HG03342 (cell line): Measurements from ENCODE around the gene DYNC1I1.
A peak's percentile ranks its signal among the peaks of the same experiment; 100 is the strongest.

Experiments
- ATAC-seq: cut with Tn5 transposase; IDR thresholded peaks from one replicate; pipeline ENCODE4 v1.9.1; 2021; ENCODE audit warnings: mild to moderate bottlenecking, moderate library complexity; ENCODE audit not compliant: unreplicated experiment

The DYNC1I1 gene

DNA sequence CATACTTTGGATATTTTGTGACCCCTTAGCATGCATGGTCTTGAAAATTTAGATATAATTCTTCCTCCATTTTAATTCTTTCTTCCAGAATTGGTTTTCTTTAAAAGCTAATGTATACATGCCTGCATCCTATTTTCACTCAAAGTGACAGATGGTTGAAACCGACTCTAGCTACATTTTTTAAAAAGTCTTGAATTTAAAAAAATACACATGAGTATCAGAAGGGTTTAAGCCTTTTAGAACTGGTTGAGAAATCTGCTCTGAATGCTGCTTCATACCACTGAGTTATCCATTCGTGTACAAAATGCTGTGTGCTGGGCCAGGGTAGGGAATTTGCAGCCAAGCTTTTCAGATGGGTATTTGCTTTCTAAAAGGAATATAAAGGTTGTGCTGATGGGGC is 16.5 kb downstream of the DYNC1I1 start:
- ATAC-seq = no peak

DNA sequence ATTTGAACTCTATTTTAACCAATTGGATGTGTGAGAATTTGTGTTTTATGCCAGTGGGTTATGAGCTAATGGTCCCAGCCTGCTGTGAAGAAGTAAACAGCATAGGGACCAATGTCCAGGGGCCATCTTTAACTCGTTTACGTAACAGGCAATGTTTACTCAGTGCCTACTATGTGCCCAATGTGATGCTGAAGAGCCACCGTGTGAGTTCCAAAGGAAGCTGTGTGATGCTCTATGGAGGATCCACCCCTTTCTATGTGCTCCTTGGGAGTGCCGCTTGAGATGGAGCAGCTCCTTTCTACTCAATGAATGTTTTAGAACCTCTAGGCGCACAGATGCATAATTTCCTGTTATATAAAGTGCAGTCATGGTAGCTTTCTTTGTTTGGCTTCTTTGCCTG is 21.3 kb downstream of the DYNC1I1 start:
- ATAC-seq = no peak

DNA sequence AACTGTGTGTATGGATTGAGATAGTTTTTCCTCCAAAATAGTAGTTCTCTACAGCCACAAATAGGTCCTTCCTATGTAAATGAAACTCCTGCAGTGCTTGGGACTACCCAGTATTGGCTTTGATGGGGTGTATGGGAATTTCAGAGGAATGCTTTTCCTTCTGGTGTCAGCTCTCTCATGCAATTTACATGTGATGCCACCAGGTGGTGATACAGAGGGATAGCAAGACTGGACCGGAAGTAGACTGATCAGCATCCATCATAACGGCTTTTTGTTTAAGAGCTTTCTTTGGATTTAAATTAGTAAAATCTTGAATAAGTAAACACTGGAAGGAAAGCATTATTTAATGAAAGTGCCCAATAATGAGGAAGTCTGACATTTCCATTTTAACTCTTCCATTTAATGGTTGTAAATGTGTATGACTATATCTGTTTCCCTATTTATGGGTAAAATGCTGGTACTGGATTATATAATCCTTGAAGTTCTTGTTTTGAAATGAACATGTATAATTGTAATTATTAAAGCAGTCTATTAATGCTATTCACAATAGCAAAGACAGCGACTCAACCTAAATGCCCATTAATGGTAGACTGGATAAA is 22.7 kb downstream of the DYNC1I1 start:
- ATAC-seq = peak; percentile 78

DNA sequence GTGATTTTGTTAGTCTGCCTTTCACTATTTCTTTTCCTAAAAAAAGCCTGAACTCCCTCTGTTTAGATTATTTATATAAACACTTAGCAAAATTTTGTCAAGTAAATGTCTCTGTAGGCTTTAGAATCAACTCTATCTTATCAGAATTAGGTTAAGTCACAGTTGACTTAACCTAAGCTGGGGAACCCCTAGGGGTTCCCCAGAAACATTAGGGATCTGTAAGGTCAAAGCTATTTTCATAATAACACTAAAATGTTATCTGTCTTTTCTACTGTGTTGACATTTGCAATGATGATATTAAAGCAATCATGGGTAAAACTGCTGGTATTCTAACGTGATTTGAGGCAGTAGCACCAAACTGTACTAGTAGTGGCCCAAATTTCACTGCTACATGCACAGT is 24.3 kb downstream of the DYNC1I1 start:
- ATAC-seq = no peak

DNA sequence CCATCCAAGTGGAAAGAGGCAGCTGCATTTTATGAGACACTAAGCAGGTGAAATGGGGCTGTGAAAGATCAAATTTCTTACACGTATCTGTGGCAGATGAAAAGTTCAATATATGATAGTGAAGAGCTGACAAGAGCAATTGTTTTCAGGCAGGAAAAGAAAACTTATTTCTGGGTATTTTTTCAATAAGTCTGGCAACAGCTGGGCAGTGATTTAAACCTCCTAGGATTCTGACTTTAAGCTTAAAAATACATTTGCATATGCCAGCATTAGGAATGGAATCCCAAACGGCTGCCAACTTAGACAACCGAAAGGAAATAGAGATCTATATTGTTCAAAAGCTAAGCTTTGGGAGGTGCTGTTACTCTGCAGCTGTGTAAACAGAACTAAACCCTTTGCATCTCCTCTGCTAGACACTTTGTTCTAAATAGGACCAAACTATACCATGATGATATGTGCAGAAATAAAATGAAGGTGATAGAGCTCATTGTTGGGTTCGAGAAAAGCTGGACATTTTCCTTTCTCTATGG is 26.1 kb downstream of the DYNC1I1 start:
- ATAC-seq = no peak

DNA sequence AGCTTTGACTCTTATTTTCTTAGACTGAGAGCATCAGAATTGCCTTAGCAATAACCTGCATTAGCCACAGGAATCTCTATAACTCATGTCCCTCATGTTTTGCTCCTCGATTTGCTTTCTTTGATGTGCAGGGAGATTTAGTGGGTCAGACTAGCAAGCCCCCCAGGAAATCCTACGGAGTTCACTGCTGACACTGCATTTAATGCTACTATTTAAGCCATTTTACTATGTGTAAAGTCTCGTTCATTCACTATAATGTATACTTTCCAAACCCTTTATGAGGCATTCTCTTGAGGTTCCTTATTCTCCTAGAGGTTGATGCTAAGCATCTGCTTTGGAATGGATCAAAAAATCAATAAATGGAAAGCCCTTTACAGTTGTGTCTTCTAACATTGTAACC is 28.4 kb downstream of the DYNC1I1 start:
- no peak for ATAC-seq

DNA sequence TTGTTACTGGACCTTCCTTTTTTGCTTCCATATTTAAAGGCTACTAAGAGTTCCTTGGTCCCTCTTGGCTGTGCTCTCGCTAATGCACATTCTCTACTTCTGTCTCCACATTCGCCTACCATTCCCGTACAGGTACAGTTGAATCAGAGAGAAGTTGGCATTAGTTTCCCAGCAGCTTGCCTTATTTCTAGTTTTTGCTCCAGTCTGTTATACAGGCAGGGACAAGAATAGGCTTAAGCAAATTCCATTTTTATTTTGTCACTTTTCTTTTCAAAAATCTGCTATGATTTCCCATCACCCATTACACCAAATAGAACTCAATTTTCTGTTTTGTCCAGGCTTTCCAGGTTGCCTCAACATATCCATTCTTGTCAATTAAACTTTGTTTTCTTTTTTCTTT is 29.9 kb downstream of the DYNC1I1 start:
- ATAC-seq = no peak

DNA sequence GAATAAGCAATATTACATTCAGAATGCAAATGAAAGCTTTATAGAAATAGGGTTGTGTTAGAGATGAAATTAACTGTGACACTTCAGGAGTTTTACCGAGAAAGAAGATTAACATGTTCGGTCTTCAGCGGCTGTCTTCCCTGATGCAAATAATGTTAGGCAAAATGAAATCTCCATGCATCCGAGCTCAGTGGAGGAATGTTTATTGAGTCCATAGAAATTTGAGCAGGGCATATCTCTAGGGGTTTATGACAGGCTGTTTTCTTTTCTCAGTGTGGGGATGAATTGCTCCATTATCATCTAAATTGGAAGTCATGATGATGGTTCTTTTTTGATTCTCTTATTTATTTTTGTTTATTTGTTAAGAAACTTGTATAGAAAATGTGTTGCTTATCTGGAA is 31.7 kb downstream of the DYNC1I1 start:
- ATAC-seq = no peak

DNA sequence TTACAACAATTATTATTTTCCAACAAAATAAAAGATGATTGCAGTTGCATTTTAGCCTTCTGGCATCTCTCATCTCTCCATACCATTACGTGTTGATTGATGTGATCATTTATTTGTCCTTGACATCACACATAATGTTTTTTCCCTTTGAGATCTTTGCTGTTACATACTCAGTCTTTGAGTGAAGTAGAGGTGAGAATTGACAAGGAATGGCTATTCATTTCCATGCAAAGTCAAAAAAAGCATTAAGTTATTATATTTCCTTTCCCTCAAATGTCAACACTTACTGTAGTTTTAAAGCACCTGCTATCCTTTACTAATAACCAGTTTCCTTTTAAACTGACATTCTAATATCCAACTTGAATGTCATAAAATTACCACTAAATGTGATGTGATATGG is 33.6 kb downstream of the DYNC1I1 start:
- ATAC-seq = no peak

DNA sequence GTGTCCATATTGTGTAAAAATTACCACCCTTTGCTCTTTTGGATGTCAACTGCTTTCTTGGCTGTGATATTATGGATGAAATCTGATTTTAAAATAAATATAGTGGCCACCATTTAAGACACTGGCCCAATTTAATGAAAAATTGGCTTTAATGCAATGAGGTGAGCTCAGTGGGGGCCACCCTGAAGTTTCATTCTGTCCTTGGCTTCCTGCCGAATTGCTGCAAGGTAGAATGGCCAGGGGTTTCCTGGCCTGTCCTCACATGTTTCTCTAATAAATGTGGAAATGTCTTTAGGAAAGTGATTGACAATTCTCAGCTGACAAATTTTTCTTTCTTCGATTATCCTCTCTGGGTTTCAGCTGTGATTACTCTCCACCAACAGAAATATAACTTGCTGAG is 36.0 kb downstream of the DYNC1I1 start:
- no peak for ATAC-seq

DNA sequence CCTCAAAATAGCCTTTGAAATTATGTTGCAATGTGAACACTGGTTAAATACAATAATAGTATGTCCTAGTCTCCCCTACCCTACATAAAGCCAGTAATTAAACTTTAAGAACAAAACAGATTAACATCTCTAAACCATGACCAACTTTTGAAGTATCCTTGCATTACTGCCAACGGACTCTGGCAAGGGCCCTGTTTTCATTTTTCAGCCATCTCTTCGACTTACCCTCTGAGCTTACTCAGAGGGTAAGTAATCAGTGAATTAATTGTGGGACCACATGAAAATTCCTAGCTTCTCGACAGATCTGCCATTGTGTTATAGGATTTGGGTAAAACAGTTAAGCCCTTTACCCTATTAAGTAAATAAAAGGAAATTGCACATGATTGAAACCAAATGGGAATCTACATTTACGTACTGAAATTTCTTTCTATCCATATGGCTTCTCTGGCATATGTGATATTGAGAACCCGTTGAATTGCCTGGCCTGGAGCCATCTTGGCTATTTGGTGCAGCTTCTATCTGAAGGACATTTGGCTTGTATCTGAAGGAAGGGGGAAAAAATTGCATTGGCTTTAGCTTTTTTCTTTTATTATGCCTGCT is 39.6 kb downstream of the DYNC1I1 start:
- ATAC-seq = no peak

DNA sequence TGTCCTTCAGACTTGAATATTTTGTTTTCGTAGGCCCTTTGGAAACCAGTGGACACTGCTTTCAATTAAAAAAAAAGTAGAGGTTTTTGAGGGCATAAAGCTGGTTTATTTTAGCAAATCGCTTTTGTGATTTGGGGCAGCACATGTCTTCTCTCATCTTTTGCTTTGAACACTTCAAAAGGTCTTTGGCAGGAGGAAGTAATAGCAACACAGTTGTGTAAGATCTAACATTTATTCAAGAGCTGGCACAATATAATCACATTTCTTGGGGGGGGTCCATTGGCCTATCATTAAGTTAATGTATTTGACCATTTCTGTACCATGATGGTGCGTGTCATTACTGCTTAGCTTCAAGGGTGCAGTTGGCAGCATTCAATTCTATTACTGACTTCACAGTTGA is 42.4 kb downstream of the DYNC1I1 start:
- no peak for ATAC-seq

DNA sequence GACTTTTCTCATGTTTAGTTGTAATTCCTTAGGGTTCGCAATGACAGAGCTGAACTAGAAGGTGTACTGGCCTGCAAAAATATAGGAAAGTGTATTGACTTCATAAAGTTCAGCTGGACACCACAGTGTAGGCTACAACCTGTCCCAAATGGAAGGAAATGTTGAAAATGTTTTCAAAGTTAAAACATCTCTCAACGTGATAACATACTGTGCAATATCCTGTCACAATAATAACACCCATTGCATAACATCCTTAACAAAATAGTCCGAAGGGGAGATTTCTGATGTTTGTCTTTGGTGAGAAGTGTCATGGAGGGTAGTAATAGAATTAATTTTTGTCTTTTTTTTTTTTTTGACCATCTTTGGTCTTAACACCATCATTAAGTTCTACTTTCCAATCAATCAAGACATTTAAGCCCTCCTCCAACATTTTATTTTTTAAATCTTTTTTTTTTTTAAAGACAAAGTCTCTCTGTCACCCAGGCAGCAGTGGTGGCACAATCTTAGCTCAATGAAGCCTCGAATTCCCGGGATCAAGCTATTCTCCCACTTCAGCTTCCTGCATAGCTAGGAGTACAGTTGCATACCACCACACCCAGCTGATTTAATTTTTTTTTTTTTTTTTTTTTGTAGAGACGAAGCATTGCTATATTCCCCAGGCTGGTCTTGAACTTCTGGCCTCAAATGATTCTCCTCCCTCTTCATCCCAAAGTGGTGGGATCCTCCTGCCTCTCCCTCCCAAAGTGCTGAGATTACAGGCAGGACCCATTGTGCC is 45.7 kb downstream of the DYNC1I1 start:
- no peak for ATAC-seq

DNA sequence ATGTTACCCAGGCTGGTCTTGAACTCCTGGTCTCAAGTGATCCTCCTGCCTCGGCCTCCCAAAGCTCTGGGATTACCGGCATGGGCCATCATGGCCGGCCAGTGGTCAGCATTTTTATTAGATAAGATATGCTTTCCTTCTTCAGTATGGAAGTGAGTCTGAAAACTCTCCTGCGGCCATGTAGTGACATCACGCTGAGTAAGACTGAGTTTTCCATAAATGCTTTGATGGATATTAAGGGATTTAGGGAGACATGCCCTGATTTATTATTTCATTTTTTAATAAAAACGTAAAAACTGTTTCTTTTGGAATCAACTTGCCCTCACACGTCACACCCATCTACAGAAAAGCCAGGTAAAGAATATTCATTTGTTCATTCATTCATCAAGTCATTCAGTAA is 48.4 kb downstream of the DYNC1I1 start:
- no peak for ATAC-seq

DNA sequence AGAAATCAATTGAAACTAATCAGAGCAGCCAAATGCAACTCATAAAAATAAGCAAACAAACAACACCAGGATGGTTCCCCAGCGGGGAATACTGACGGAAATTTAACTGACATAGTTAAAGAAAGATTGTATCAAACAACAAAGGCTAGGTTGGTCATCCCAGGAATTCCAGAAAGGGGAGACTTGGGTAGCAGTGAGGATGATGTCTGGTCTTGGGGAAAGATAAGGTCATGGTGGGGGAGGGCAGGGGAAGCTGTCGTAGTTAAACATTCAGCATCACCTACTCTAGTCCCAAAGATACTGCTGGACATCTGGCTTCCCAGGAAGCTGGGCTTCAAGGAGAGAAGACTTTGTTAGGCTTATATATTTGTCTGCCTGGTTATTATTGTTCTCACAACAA is 50.4 kb downstream of the DYNC1I1 start:
- ATAC-seq = no peak

DNA sequence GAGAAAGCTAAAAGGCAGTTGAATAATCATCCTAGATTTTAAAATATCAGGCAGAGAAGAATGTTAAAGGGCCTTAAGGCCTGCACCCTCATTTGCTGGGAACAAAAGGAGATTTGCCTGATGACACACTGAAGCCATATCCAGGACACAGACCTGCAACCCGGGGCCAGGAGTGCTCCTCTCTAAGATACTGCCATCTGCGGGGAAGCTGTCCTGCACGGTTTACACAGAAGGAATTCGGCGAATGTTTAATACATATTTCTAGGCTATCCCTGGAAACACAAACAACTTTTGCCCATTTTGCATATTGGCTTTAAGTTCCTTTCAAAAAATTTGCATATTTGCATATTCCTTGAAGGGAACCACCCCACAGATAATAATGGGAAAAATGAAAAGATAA is 52.3 kb downstream of the DYNC1I1 start:
- no peak for ATAC-seq

DNA sequence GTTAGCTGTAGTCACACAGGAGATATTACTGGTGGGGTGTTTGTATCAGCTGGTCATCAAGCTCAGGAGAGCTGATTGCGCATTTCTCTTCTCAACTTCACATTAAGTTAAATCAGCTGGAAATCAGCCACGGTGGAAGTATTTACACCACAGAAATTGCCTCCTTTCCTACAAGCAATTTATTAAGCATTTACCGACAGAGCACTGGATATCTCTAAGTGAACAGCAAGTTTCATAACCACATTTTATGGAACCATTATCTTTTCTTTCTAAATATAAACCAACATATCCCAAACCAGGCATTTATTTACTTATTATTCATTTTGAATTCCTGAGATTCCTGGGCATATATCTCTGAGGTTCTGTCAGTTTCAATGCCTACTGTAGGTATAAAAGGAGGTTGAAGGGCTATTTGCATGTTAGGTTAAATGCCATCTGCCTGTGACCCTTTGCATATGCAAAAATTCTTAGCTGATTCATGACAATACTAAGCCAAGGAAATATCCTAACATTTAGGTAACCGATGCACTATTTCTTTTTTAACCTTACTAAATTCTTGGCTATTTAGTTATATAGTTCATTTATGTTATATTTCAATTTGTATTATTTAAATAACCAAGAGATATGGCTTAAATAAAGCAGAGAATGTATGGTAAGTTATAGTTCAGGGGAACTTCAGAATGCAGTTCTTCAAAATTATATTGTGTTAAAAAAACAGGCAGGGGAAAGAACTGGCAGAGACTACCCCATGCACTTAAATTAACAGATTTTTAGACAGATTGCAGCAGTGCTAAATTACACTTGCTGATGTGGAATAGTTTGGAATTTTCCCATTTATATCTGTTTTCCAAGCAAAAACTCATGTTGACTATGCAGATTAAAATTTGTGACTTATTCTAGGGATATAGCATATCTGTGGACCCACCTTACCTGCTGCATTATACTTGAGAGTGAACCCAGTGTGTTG is 56.8 kb downstream of the DYNC1I1 start:
- no peak for ATAC-seq

DNA sequence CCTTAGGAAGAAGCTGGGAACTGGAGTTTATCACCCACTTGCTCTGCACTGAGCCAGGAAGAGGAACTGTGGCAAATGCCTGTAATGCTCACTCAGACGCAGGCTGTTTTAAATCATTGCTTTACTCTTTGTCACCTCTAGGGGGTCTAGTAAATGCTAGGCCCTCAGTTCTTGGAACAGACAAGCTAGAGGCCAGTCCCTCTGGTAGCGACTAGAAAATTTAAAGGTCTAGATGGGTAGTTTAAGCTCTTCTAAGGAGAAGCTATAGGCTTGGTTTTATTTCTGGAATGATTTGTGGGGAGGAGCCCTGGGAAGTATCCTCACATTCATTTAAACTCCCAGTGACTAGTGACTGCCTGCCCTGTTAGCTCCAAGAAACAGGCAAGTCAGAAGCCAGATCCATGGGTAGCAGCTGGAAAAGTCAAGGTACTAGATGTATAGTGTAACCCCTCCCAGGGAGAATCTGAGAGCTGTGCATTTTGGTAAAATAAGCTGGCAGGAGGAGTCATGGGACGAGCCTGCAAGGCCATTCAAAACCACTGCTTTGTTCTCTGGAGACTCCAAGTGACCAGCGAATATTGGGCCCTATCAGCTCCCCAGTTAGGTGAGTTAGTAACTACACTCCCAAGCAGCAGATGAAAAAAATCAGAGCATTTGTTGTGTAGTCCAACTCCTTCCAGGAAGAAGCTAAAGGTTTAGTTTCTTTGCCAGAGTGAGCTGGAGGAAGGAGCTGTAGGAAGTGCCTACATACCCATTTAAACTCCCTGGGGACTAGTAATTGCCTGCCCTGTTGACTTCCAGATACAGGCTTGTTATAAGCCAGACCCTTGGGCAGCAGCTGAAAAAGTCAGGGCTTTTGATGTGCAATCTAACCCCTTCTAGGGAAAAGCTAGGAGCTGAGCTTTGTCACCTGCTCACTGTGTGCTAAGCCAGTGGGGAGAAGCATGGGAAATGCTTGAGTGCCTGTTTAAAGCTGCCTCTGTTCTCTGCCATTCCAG is 68.9 kb downstream of the DYNC1I1 start:
- peak; percentile 98 for ATAC-seq

DNA sequence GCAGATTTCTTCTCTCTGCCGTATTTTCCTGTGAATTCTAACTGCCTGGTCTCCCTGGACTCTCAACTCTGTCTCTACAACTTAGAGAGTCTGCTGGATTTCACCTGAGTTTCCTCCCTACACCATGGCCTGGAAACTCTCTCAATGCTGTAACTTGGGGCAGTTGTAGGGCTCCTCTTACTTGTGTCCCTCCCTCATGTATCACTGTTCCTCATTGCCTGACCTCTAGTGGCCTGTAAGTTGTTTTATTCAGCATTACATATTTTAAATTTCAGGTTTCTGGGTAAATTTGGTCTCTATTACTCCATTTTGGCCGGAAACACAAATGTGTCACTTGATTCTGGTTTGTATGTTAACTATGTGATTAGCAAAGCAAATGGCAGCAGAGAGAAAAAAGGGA is 70.9 kb downstream of the DYNC1I1 start:
- no peak for ATAC-seq

DNA sequence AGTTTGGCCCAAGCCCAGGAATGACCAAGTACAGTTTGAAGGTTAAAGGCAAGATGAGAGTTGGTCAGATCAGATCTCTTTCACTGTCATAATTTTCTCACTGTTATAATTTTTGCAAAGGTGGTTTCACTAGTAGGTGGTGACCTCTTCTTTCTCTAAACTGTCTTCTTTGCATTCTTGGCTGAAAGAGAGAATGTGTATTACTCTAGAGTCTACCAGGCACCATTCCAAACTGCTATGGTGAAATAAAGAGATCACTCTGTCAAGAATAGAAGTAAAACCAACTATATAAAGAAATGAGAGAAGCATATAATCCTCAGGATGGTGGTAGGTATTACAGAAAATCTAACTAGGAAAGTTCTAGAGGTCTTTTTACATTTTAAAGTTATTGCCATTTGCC is 72.7 kb downstream of the DYNC1I1 start:
- ATAC-seq = no peak
